Epithelial cell of proximal tubule (primary cell): ENCODE measurements around the gene ESPL1. TPM values are rescaled to one million over a fixed set of nuclear protein-coding genes. Genes with fewer than 3 reads are reported as not detected.

Experiments
- DNase-seq: peaks from one replicate; pipeline ENCODE4 v3.0.0-alpha.2; 2011; ENCODE audit warnings: low read depth
- H3K4me3 ChIP-seq: 2 replicates; pipeline ENCODE4 v1.5.1; 2011; ENCODE audit warnings: low read depth, mild to moderate bottlenecking, low read length
- total RNA-seq: library from RNA; depleted of rRNA; stranded (reverse); fragments of >200 nt; gene quantifications from 2 replicates; pipeline ENCODE4 v1.2.3, GENCODE V29; 2015
- TF ChIP-seq, protein P1 (sequence below): conservative IDR thresholded peaks from 2 replicates; pipeline ENCODE4 v1.5.1; 2012; ENCODE audit warnings: low read depth, mild to moderate bottlenecking, low read length

The ESPL1 gene
- total RNA-seq, 1 donor from 2014 or later: 40.1 TPM

DNA sequence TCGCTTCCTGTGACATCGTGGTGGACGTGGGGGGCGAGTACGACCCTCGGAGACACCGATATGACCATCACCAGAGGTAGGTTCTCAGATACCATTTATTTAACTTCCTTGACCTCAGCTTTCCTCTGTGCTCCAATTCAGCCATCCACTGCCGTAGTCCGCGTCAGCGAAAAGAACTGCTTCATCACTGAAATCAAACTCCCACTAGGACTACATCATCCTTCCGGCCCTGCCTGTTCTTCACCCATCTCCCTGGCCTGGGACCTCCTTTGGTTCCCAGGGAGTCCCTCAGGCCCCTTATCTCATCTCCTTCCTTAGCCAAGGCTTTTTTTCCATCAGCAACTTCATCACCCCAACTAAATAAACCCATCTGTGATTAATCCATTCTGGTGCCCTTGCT is 32.1 kb downstream of the ESPL1 start:
- peak overlapping the region; percentile 94 for H3K4me3 ChIP-seq
- no peak for DNase-seq
- TF ChIP-seq, protein P1, sequence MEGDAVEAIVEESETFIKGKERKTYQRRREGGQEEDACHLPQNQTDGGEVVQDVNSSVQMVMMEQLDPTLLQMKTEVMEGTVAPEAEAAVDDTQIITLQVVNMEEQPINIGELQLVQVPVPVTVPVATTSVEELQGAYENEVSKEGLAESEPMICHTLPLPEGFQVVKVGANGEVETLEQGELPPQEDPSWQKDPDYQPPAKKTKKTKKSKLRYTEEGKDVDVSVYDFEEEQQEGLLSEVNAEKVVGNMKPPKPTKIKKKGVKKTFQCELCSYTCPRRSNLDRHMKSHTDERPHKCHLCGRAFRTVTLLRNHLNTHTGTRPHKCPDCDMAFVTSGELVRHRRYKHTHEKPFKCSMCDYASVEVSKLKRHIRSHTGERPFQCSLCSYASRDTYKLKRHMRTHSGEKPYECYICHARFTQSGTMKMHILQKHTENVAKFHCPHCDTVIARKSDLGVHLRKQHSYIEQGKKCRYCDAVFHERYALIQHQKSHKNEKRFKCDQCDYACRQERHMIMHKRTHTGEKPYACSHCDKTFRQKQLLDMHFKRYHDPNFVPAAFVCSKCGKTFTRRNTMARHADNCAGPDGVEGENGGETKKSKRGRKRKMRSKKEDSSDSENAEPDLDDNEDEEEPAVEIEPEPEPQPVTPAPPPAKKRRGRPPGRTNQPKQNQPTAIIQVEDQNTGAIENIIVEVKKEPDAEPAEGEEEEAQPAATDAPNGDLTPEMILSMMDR: no peak

DNA sequence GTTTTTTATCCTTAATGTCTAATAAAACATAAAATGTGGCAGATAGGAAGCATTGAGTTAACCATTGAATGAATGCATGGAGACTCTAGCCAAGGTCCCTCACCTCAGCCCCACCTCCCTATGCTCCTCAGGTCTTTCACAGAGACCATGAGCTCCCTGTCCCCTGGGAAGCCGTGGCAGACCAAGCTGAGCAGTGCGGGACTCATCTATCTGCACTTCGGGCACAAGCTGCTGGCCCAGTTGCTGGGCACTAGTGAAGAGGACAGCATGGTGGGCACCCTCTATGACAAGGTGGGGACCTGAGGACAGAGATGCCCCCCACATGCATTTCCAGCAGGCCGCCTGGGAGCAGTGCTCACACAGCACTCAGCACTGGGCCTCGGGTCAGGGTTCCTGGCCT is 34.8 kb downstream of the ESPL1 start:
- DNase-seq: no peak
- no peak overlapping the region for H3K4me3 ChIP-seq
- TF ChIP-seq, protein P1: no peak

DNA sequence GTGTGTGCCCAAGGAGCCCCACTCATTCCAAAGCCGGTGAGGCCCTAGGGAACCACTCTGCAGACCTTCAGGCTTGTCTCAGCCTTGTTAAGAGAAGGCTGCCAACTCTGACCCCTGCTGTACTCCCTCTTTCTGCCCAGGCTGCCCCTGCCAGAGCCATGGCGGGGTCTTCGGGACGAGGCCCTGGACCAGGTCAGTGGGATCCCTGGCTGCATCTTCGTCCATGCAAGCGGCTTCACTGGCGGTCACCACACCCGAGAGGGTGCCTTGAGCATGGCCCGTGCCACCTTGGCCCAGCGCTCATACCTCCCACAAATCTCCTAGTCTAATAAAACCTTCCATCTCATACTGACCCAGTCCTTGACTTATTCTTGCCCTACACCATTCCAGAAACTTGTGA is 38.7 kb downstream of the ESPL1 start:
- DNase-seq: no peak
- H3K4me3 ChIP-seq: no peak overlapping the region
- TF ChIP-seq, protein P1: no peak

DNA sequence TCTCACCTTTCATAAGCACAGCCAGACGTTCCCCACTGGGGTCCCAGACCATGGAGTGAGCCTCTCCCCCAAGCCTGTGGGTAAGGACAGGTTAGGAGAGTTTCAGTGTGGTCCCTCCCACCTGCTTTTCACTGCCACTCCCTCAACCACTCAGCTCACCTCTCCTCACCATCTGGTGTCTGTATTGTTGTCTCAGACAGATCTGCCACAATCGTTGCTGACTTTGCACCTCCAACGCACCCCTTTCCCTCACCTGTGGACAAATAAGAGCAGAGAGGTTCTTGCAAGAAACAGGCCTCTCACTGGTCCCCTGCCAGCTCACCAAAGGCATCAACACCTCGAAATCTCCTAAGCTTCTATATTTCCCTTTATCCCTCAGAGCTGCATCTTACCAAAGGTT is 40.2 kb downstream of the ESPL1 start:
- DNase-seq: no peak
- H3K4me3 ChIP-seq: no peak overlapping the region
- TF ChIP-seq, protein P1: no peak

DNA sequence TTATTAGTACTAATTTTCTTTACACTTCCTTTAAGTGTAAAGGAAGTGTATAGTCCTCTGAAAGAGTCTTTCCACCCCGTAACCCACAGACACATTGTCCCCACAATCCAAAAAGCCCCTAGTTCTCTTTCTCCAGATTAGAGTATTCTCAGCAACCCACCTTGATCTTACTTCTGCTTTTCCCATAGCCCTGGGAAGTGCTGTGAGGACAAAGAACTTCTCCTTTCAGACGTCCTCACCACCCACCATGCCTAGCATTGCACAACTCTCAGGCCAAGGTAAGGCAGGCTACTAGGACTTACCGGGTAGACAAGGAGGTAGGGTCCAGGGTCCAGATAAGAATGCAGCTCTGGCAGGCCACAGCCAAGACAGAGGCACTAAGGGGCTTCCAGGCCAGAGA is 45.9 kb downstream of the ESPL1 start:
- DNase-seq: no peak
- no peak overlapping the region for H3K4me3 ChIP-seq
- TF ChIP-seq, protein P1: no peak

DNA sequence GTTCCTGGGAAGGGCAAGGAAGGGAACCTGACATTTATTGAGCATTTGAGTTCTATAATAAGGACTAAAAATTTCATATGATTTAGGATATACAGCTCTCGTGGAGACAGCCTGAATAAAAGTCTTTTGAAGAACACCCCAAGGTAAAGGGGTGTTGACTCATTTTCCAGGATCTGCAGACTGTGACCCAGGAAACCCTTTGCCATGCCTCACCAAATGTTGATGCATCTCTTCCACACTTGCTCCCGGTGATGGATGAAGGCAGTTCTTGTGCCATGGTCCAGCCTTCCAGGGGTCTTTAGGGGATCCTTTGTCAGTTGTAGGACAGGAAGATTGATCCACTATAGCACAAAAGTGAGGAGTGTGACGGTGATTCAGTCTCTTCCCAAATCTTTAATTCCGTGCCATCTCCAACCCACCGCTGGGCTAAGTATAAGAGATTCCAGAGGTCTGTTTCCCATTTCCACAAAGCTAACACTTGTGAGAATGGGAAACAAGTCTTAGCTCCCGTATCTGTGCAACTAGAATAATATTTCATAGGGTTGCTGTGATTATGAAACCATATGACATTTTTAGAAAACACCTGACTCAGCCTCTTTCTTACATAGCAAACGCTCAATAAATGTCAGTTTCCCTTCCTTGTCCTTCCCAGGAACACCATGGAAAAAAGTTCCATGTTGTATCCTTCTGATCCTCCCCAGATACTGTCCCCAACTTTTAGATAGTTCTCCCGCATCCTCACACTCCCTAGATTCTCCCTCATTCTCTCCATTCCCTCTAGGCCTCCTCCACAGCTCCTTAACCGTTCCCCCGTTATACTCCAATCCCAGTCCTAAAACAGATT is 52.5 kb downstream of the ESPL1 start:
- peak overlapping the region; percentile 93 for H3K4me3 ChIP-seq
- no peak for DNase-seq
- TF ChIP-seq, protein P1: no peak
